Measurements from ENCODE around the gene MAN2A1.

DNA sequence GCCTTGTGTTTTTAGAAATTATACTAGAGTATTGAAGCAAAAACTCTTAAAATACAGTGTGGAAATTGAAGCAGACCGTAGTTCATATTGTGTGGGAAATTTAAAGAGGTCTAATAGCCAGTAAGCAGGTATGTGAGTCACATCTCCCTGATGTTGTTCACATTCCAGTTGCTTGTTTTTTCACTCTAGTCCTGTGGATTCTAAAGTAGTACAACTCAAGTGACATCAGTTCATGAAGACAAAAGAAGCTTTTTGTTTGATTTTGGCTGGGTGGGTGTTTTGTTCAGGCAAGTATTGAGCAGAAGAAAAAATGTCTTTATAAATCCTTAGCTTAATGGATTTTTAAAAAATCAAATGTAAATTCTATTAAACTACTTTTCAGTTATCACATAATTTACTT, 216.2 kb downstream of the MAN2A1 start:
- TF ChIP-seq, protein P1, sequence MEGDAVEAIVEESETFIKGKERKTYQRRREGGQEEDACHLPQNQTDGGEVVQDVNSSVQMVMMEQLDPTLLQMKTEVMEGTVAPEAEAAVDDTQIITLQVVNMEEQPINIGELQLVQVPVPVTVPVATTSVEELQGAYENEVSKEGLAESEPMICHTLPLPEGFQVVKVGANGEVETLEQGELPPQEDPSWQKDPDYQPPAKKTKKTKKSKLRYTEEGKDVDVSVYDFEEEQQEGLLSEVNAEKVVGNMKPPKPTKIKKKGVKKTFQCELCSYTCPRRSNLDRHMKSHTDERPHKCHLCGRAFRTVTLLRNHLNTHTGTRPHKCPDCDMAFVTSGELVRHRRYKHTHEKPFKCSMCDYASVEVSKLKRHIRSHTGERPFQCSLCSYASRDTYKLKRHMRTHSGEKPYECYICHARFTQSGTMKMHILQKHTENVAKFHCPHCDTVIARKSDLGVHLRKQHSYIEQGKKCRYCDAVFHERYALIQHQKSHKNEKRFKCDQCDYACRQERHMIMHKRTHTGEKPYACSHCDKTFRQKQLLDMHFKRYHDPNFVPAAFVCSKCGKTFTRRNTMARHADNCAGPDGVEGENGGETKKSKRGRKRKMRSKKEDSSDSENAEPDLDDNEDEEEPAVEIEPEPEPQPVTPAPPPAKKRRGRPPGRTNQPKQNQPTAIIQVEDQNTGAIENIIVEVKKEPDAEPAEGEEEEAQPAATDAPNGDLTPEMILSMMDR (conservative IDR thresholded peaks at IDR 0.05 in 1 of 2, IDR thresholded peaks at IDR 0.05 in 1 of 2; ENCODE audit: low read depth in 1 of 2, low read length in 2 of 2) = no peak
- TF ChIP-seq EZH2 (IDR thresholded peaks at IDR 0.05; ENCODE audit: low read length, missing control alignments) = no peak

Data from fibroblast of lung (primary cell).